Smooth muscle cell of the pulmonary artery (primary cell): Measurements from ENCODE around the gene GFPT2. TPM values are rescaled to one million over a fixed set of nuclear protein-coding genes. Genes with fewer than 3 reads are reported as not detected.

ENCODE experiments used
- total RNA-seq: library from RNA; depleted of rRNA; stranded (reverse); fragments of >200 nt; gene quantifications from 2 replicates; pipeline ENCODE4 v1.2.3, GENCODE V29; 2014

Gene GFPT2
- total RNA-seq, result 12.2 and 23.0 TPM in 2 replicates

DNA sequence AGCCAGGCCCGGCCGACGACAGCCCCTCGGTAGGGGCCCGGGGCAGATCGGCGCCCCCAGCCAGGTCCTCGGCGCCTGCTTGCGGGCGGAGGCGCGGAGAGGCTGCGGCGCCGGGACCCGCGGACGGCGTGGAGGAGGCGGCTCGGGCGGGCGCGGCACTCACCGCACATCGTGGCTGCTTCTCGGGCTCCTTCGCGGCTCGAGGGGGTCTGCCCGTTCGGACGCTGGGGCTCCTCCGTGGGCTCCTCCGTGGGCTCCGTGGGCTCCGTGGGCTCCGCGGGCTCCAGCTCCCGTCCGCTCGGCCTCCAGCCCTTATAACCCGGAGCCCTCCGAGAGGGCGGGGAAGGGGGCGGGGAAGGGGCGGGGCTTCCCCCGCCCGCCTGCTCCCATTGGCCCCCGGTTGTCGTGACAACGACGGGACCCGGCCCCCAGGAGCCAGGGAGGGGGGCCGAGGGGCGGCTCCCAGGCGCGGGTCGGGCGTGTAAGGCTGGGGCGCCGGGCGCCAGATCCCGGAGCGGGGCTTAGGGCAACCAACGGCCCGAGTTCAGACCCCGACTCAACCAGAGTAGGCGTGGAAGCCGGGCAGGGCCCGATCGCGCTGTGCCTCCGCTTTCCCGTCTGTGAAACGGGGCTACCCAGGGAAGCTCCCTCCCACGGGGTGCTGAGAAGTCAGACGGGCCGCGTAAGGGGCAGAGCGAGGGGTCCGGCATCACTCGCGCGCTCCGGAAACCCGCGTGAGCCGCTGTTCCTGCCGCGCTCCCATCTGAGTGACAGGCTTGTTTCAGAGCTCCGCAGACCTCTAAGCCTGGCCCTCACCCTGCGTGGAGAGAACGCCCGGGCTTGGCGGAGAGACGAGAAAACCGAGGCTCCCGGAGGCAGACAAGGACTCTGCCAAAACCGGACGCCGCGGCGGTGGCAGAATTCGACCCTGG lies at the start of gene GFPT2:
TSS of gene GFPT2 (minus strand) at position 289 of the 932 bp plus-strand sequence. CDS start at position 170, 119 bp downstream.

DNA sequence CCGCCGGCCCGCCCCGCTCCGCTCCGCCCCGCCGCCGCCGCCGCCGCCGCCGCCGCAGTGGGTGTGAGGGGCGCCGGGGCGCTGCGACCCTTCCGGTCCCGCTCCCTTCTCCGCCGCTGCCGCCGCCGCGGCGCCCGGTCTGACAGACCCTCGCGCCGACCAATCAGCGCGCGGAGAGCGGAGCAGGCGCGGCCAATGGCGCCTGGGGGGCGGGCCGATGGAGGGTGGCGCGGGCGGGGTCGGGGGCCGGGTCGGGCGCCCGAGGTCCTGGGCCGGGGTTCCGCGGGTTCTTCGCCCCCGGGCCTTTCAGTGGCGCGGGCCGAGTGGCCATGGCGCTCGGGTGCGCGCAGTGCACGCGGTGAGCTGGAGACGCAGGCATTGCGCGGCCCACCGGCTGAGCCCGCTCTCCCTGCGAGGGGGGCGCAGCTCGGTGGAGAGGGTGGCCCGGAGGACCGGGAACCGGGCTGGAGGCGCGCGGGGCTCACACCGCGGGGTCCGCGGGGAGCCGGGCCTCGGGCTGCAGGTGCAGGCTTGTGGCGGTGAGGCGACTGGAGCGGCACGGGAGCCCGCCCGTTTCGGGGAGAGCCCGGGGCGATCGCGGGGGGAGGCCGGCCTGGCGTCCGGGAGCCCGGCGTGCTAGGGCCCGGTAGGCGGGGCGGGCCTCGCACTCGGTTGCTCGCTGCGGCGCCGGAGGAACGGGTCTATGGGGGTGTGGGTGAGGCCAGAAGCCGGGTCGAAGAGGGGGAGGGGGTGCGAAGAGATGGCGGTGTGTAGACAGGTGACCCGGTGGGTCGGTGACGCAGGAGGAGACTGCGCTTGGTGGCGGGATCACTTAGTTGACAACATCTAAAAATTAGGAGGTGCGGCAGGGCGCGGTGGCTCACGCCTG lies 60.9 kb downstream of the GFPT2 start, which contains the start of gene MAPK9:
TSS of gene MAPK9 (minus strand) at position 141 of the 889 bp plus-strand sequence. CDS start 11,522 bp downstream, outside the sequence.

Other genes with a start within 250 kb of the GFPT2 start
- gene RASGEF1C, start 144.1 kb downstream of the GFPT2 start, total RNA-seq, result not detected in 2 replicates
- 23.2 and 29.1 TPM in 2 replicates for gene MAPK9, start 61.3 kb downstream of the GFPT2 start, total RNA-seq
- 15.8 and 19.7 TPM in 2 replicates for gene CNOT6, start 141.0 kb upstream of the GFPT2 start, total RNA-seq
- not detected in 2 replicates for gene SCGB3A1, start 238.2 kb upstream of the GFPT2 start, total RNA-seq